Neural progenitor cell (in vitro differentiated cells): ENCODE data around the gene RYR3. TPM values are rescaled to one million over a fixed set of nuclear protein-coding genes. Genes with fewer than 3 reads are reported as not detected.

Source experiments
- DNase-seq: peaks from one replicate; pipeline ENCODE4 v3.0.0-alpha.2; 2016; ENCODE audit warnings: low spot score
- H2AFZ ChIP-seq: fragments of 200-600 bp; sonication (generic); replicated peaks from 2 replicates; pipeline ENCODE4 v1.6.1; 2016; ENCODE audit warnings: antibody characterized with exemption
- H3F3A ChIP-seq: fragments of 200-600 bp; sonication (generic); 2 replicates; pipeline ENCODE4 v1.6.1; 2016; ENCODE audit warnings: antibody characterized with exemption, low read depth
- H3K27ac ChIP-seq: fragments of 200-600 bp; sonication (generic); 2 replicates; pipeline ENCODE4 v1.5.1; 2016; ENCODE audit warnings: mild to moderate bottlenecking
- H3K27me3 ChIP-seq: fragments of 200-600 bp; sonication (generic); 2 replicates; pipeline ENCODE4 v1.6.1; 2016; ENCODE audit warnings: mild to moderate bottlenecking, moderate library complexity
- H3K36me3 ChIP-seq: fragments of 200-600 bp; sonication (generic); 2 replicates; pipeline ENCODE4 v1.5.1; 2016
- H3K4me1 ChIP-seq: fragments of 200-600 bp; sonication (generic); 2 replicates; pipeline ENCODE4 v1.6.1; 2016; ENCODE audit warnings: mixed run types
- H3K4me2 ChIP-seq: fragments of 200-600 bp; sonication (generic); 2 replicates; pipeline ENCODE4 v1.6.1; 2016
- H3K4me3 ChIP-seq: fragments of 200-600 bp; sonication (generic); 2 replicates; pipeline ENCODE4 v1.5.1; 2016
- H3K79me2 ChIP-seq: fragments of 200-600 bp; sonication (generic); 2 replicates; pipeline ENCODE4 v1.6.1; 2016; ENCODE audit warnings: low read depth
- H3K9ac ChIP-seq: fragments of 200-600 bp; sonication (generic); 2 replicates; pipeline ENCODE4 v1.6.1; 2016
- H3K9me3 ChIP-seq: fragments of 200-600 bp; sonication (generic); 2 replicates; pipeline ENCODE4 v1.5.1; 2016; ENCODE audit warnings: low read depth
- H4K20me1 ChIP-seq: fragments of 200-600 bp; sonication (generic); 2 replicates; pipeline ENCODE4 v1.6.1; 2016; ENCODE audit warnings: low read depth
- H3K27ac Mint-ChIP-seq: 3 replicates; pipeline ENCODE4 v1.8.0; 2021; ENCODE audit warnings: mixed read lengths
- H3K27me3 Mint-ChIP-seq: 2 replicates; pipeline ENCODE4 v1.8.0; 2022; ENCODE audit warnings: low read depth, mild to moderate bottlenecking, inconsistent platforms, moderate library complexity, mixed read lengths; ENCODE audit not compliant: insufficient read depth
- H3K36me3 Mint-ChIP-seq: 3 replicates; pipeline ENCODE4 v1.8.0; 2021; ENCODE audit warnings: mixed read lengths
- H3K4me1 Mint-ChIP-seq: 3 replicates; pipeline ENCODE4 v1.8.0; 2021; ENCODE audit warnings: mixed read lengths
- H3K4me3 Mint-ChIP-seq: 3 replicates; pipeline ENCODE4 v1.8.0; 2021; ENCODE audit warnings: mild to moderate bottlenecking, moderate library complexity, mixed read lengths
- H3K9me3 Mint-ChIP-seq: 3 replicates; pipeline ENCODE4 v1.8.0; 2020; ENCODE audit warnings: mixed read lengths
- EZH2 ChIP-seq: fragments of 200-600 bp; sonication (generic); IDR thresholded peaks from 2 replicates; pipeline ENCODE4 v1.6.1; 2017; ENCODE audit warnings: antibody characterized with exemption, mild to moderate bottlenecking, moderate library complexity
- EZH2phosphoT487 ChIP-seq: fragments of 200-600 bp; sonication (generic); IDR thresholded peaks from 2 replicates; pipeline ENCODE4 v1.6.1; 2017; ENCODE audit warnings: antibody characterized with exemption
- total RNA-seq: library from RNA; depleted of rRNA; stranded (reverse); fragments of >200 nt; gene quantifications from 2 replicates; pipeline ENCODE4 v1.2.3, GENCODE V29; 2015; ENCODE audit warnings: low replicate concordance
- TF ChIP-seq, protein P1 (sequence below): fragments of 200-600 bp; sonication (generic); IDR thresholded peaks from 2 replicates; pipeline ENCODE4 v1.5.1; 2017; ENCODE audit warnings: antibody characterized with exemption, mild to moderate bottlenecking

RYR3 gene
- total RNA-seq, 1 donor from 2014 or later: 2.1 TPM

DNA sequence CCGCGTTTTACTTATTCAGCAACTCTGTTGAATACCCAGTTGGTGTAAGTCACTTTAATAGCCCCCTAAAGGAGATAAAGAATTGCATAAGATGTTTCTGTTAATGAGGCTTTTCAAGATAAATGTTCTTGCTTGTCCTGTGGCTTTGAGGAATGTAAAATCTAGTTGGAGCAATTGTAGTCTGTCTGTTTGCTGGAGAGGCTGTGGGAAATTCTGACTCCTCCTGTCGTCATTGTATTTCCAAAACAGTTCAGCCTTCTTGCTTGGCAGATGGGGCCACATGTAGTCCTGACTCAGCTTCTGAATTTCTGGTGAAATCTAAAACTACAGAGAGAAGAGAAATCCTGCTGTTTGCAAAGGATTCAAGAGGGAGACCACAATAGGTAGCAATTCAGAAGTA, 114.4 kb downstream of the RYR3 start:
- no peaks in the 10 kb centered on the region for H3K27me3 ChIP-seq
- Mint-ChIP-seq H3K27ac (no peak overlapping the region), H3K27me3 (no peaks in the 10 kb centered on the region), H3K4me1 (no peaks in the 10 kb centered on the region), H3K36me3 (no peaks in the 10 kb centered on the region), H3K9me3 (no peaks in the 10 kb centered on the region), H3K4me3 (no peak overlapping the region)
- no peak overlapping the region for H2AFZ ChIP-seq
- H3K4me2 ChIP-seq: no peak overlapping the region
- H3K4me1 ChIP-seq: peaks cover 24% of the 10 kb centered on the region
- peaks cover 14% of the 10 kb centered on the region for H3F3A ChIP-seq
- no peak overlapping the region for H3K4me3 ChIP-seq
- H3K9ac ChIP-seq: no peak overlapping the region
- DNase-seq: no peak
- no peaks in the 10 kb centered on the region for H4K20me1 ChIP-seq
- TF ChIP-seq EZH2phosphoT487 (no peak), EZH2 (no peak)
- TF ChIP-seq, protein P1, sequence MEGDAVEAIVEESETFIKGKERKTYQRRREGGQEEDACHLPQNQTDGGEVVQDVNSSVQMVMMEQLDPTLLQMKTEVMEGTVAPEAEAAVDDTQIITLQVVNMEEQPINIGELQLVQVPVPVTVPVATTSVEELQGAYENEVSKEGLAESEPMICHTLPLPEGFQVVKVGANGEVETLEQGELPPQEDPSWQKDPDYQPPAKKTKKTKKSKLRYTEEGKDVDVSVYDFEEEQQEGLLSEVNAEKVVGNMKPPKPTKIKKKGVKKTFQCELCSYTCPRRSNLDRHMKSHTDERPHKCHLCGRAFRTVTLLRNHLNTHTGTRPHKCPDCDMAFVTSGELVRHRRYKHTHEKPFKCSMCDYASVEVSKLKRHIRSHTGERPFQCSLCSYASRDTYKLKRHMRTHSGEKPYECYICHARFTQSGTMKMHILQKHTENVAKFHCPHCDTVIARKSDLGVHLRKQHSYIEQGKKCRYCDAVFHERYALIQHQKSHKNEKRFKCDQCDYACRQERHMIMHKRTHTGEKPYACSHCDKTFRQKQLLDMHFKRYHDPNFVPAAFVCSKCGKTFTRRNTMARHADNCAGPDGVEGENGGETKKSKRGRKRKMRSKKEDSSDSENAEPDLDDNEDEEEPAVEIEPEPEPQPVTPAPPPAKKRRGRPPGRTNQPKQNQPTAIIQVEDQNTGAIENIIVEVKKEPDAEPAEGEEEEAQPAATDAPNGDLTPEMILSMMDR: no peak
- no peaks in the 10 kb centered on the region for H3K9me3 ChIP-seq
- H3K36me3 ChIP-seq: no peaks in the 10 kb centered on the region
- no peaks in the 10 kb centered on the region for H3K79me2 ChIP-seq
- H3K27ac ChIP-seq: peak overlapping the region; percentile 31

DNA sequence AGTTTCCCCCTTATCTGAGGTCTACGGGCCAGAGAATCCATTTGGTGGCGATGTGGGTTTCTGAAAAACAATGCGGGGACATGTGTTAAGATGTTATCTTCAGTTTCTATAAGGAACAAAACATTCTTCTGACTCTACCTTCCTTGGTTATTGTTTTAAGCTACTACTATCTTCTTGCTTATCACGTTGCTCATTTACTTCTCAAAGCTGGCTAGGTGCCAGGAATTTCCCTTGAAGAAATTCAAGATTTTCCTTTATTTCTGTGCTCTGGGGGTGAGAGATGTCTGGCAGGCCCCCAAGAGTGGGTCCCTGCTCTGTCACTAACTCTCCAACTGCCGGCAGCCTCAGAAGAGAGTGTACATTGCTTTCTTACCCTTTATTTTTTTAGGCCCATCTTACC, 119.8 kb downstream of the RYR3 start:
- no peaks in the 10 kb centered on the region for H4K20me1 ChIP-seq
- H3K4me1 Mint-ChIP-seq: no peaks in the 10 kb centered on the region
- no peak overlapping the region for H3K27ac ChIP-seq
- H3K27me3 ChIP-seq: no peaks in the 10 kb centered on the region
- H3K4me1 ChIP-seq: peaks cover 16% of the 10 kb centered on the region
- no peaks in the 10 kb centered on the region for H3K9me3 Mint-ChIP-seq
- H3K36me3 ChIP-seq: no peaks in the 10 kb centered on the region
- H3K27ac Mint-ChIP-seq: no peak overlapping the region
- no peak overlapping the region for H3K4me3 ChIP-seq
- no peaks in the 10 kb centered on the region for H3K9me3 ChIP-seq
- no peak for TF ChIP-seq EZH2phosphoT487
- no peak for TF ChIP-seq EZH2
- TF ChIP-seq, protein P1: no peak
- H3K4me3 Mint-ChIP-seq: no peak overlapping the region
- no peak overlapping the region for H3K4me2 ChIP-seq
- peaks cover 14% of the 10 kb centered on the region for H3F3A ChIP-seq
- H2AFZ ChIP-seq: no peak overlapping the region
- H3K9ac ChIP-seq: no peak overlapping the region
- H3K36me3 Mint-ChIP-seq: no peaks in the 10 kb centered on the region
- H3K79me2 ChIP-seq: no peaks in the 10 kb centered on the region
- no peak for DNase-seq
- H3K27me3 Mint-ChIP-seq: no peaks in the 10 kb centered on the region

DNA sequence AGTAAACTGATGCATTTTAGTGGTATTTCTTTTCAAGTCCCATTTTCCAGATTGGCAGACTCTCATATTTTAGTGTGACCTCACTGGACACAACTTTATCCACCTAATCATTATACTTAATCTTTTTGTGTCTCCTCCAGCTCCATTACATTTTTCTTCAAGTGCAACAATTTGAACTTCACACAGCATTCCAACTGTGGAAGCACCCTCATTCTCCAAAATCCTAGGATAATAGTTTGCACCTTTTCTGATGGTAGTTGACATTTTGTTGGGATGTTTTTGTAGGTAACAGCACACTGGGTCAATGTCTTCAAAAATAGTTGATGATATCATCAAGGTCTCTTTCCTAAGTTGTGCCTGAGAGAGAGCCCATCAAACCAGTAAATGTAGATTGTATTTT, 123.1 kb downstream of the RYR3 start:
- Histone ChIP-seq H3K79me2 (no peaks in the 10 kb centered on the region), H3K36me3 (no peaks in the 10 kb centered on the region), H3F3A (peaks cover 9% of the 10 kb centered on the region), H3K9me3 (no peaks in the 10 kb centered on the region), H3K4me2 (no peak overlapping the region), H3K27me3 (no peaks in the 10 kb centered on the region), H3K4me1 (peaks cover 13% of the 10 kb centered on the region), H3K4me3 (no peak overlapping the region), H3K9ac (no peak overlapping the region), H3K27ac (no peak overlapping the region), H2AFZ (no peak overlapping the region), H4K20me1 (no peaks in the 10 kb centered on the region)
- no peak overlapping the region for H3K4me3 Mint-ChIP-seq
- H3K9me3 Mint-ChIP-seq: no peaks in the 10 kb centered on the region
- H3K36me3 Mint-ChIP-seq: no peaks in the 10 kb centered on the region
- TF ChIP-seq EZH2: no peak
- no peak for TF ChIP-seq EZH2phosphoT487
- TF ChIP-seq, protein P1: no peak
- no peaks in the 10 kb centered on the region for H3K4me1 Mint-ChIP-seq
- no peak for DNase-seq
- no peaks in the 10 kb centered on the region for H3K27me3 Mint-ChIP-seq
- no peak overlapping the region for H3K27ac Mint-ChIP-seq

DNA sequence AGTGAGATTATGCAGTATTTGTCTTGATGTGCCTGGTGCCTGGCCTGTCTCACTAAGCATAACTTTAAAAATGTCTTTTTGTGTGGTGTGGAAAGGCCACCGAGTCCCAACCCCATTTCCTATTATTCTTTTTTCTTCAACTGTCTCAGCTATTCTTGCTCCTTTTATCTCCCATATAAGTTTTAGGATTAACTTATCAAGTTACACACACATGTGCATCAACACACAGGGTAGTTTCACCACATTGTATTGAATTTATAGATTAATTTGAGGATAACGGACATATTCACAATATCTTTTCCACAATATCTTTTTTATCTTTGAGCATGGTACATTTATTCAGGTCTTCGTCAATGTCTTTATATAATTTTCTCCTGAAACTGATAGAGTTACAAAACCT, 127.6 kb downstream of the RYR3 start:
- H4K20me1 ChIP-seq: no peaks in the 10 kb centered on the region
- no peaks in the 10 kb centered on the region for H3K9me3 Mint-ChIP-seq
- H3K36me3 ChIP-seq: no peaks in the 10 kb centered on the region
- H3K4me3 Mint-ChIP-seq: no peak overlapping the region
- no peak overlapping the region for H3K9ac ChIP-seq
- no peak overlapping the region for H2AFZ ChIP-seq
- no peak overlapping the region for H3K4me2 ChIP-seq
- TF ChIP-seq, protein P1: no peak
- TF ChIP-seq EZH2phosphoT487 (no peak), EZH2 (no peak)
- H3K27ac ChIP-seq: no peak overlapping the region
- H3K36me3 Mint-ChIP-seq: no peaks in the 10 kb centered on the region
- H3K27me3 ChIP-seq: no peaks in the 10 kb centered on the region
- H3K27me3 Mint-ChIP-seq: no peaks in the 10 kb centered on the region
- no peaks in the 10 kb centered on the region for H3K9me3 ChIP-seq
- H3F3A ChIP-seq: no peaks in the 10 kb centered on the region
- H3K79me2 ChIP-seq: no peaks in the 10 kb centered on the region
- H3K27ac Mint-ChIP-seq: no peak overlapping the region
- no peak overlapping the region for H3K4me3 ChIP-seq
- no peaks in the 10 kb centered on the region for H3K4me1 ChIP-seq
- DNase-seq: no peak
- no peaks in the 10 kb centered on the region for H3K4me1 Mint-ChIP-seq
